ENCODE measurements around the gene OR12D1.
"Not testable (repeated sequence)": the region's sequence is repeated elsewhere in the genome, so short reads cannot be mapped to it uniquely, and the experiment has no call there.

OR12D1 gene

GRCh38 chr6:29414588-29414987, at the start of gene OR12D1:
OR12D1 (plus strand) TSS chr6:29414928.
- no peak for DNase-seq

GRCh38 chr6:29368765-29369164, 46.0 kb upstream of the OR12D1 start, which contains the start of gene OR5V1:
OR5V1 (minus strand) TSS chr6:29368865; CDS start chr6:29356195, 12,670 bp downstream.
- no peak for DNase-seq

- no peak for DNase-seq
These were observed 39.5 kb upstream of the OR12D1 start, which contains the start of gene OR12D3 for GRCh38 chr6:29375191-29375590. OR12D3 (minus strand) TSS chr6:29375291; CDS start chr6:29375287, 4 bp downstream.

GRCh38 chr6:29376003-29376402, 38.7 kb upstream of the OR12D1 start:
- no peak for DNase-seq

GRCh38 chr6:29388533-29388932, 26.2 kb upstream of the OR12D1 start:
- no peak for DNase-seq

- DNase-seq = no peak
These were observed 19.4 kb upstream of the OR12D1 start, which contains the start of gene OR12D2 for GRCh38 chr6:29395331-29395730. OR12D2 (plus strand) TSS chr6:29395631; CDS start chr6:29396700, 1,069 bp downstream.

GRCh38 chr6:29399525-29399924, 15.2 kb upstream of the OR12D1 start:
- no peak for DNase-seq

GRCh38 chr6:29403801-29404200, 10.9 kb upstream of the OR12D1 start:
- no peak for DNase-seq

- DNase-seq = no peak
These were observed 4.8 kb downstream of the OR12D1 start for GRCh38 chr6:29419516-29419915.

- DNase-seq = no peak
These were observed 9.4 kb downstream of the OR12D1 start for GRCh38 chr6:29424168-29424567.

GRCh38 chr6:29424575-29424974, 9.8 kb downstream of the OR12D1 start:
- DNase-seq = no peak

- DNase-seq = no peak
These were observed 10.3 kb downstream of the OR12D1 start for GRCh38 chr6:29425075-29425474.

GRCh38 chr6:29426654-29427053, 11.9 kb downstream of the OR12D1 start:
- no peak for DNase-seq

GRCh38 chr6:29436730-29437129, 22.0 kb downstream of the OR12D1 start:
- not testable (repeated sequence) for DNase-seq

- DNase-seq = no peak
These were observed 24.3 kb downstream of the OR12D1 start, which contains the start of gene OR10C1 for GRCh38 chr6:29439006-29439405. OR10C1 (plus strand) TSS chr6:29439306; CDS start chr6:29440016, 710 bp downstream.

GRCh38 chr6:29442719-29443118, 28.0 kb downstream of the OR12D1 start:
- no peak for DNase-seq

GRCh38 chr6:29444031-29444430, 29.3 kb downstream of the OR12D1 start:
- not testable (repeated sequence) for DNase-seq

- DNase-seq = no peak
These were observed 32.9 kb downstream of the OR12D1 start for GRCh38 chr6:29447670-29448069.

GRCh38 chr6:29451471-29452193, 36.9 kb downstream of the OR12D1 start:
- no peak for DNase-seq

- DNase-seq = no peak
These were observed 42.2 kb downstream of the OR12D1 start, which contains the start of the genes OR11A1 and OR2H1 for GRCh38 chr6:29456971-29457370. OR11A1 (minus strand) TSS chr6:29457071; CDS start chr6:29427641, 29,430 bp downstream. OR2H1 (plus strand) TSS chr6:29457155; CDS start chr6:29461770, 4,615 bp downstream.

GRCh38 chr6:29461021-29461814, 46.5 kb downstream of the OR12D1 start:
- no peak for DNase-seq

- DNase-seq = no peak
These were observed 47.3 kb downstream of the OR12D1 start for GRCh38 chr6:29462022-29462421.

- DNase-seq = no peak
These were observed 50.6 kb downstream of the OR12D1 start for GRCh38 chr6:29465279-29465678.

GRCh38 chr6:29465801-29466200, 51.1 kb downstream of the OR12D1 start:
- no peak for DNase-seq
